Measurements from ENCODE around the gene SMC1B. TPM values are rescaled to one million over a fixed set of nuclear protein-coding genes. Genes with fewer than 3 reads are reported as not detected.
A peak's percentile ranks its signal among the peaks of the same experiment; 100 is the strongest.
"Not testable (repeated sequence)": the region's sequence is repeated elsewhere in the genome, so short reads cannot be mapped to it uniquely, and the experiment has no call there.

Gene SMC1B
- total RNA-seq, 4 donors from 2014 or later, result 0.13 TPM; not detected in 3

DNA sequence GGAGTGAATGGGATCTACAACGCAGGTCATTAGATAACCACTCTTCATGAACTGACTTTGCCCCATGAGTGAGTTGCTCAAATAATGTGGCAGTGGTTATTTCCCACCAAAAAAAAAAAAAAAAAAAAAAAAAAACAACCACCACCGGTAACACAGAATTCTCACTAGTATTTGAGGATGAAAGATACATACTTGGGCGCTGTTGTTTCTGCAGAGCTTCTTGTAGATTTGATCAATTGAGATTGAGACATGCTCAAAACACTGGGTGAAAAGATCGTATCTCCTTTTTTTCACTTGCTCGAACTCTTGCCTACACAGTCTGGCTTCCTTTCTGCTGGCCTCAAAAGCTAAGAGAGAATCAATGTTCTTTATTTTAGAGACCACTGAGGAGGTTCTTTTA is 59.6 kb downstream of the SMC1B start:
- Histone ChIP-seq H3K4me1 (no peaks in the 10 kb centered on the region), H3K27me3 (no peaks in the 10 kb centered on the region), H3K27ac (no peak overlapping the region), H3K9me3 (no peaks in the 10 kb centered on the region), H3K36me3 (no peaks in the 10 kb centered on the region), H3K4me3 (replicated peaks in 1 of 3) (no peak overlapping the region)
- no peak for DNase-seq
- 91 to 96% methylated on average over 5 of the region's 5 CpGs for WGBS, 2 donors
- intact Hi-C loops (cut with DNase I), result no loop called here
- TF ChIP-seq, protein P1, sequence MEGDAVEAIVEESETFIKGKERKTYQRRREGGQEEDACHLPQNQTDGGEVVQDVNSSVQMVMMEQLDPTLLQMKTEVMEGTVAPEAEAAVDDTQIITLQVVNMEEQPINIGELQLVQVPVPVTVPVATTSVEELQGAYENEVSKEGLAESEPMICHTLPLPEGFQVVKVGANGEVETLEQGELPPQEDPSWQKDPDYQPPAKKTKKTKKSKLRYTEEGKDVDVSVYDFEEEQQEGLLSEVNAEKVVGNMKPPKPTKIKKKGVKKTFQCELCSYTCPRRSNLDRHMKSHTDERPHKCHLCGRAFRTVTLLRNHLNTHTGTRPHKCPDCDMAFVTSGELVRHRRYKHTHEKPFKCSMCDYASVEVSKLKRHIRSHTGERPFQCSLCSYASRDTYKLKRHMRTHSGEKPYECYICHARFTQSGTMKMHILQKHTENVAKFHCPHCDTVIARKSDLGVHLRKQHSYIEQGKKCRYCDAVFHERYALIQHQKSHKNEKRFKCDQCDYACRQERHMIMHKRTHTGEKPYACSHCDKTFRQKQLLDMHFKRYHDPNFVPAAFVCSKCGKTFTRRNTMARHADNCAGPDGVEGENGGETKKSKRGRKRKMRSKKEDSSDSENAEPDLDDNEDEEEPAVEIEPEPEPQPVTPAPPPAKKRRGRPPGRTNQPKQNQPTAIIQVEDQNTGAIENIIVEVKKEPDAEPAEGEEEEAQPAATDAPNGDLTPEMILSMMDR (IDR thresholded peaks at IDR 0.05), result no peak
- no peak for TF ChIP-seq POLR2A (IDR thresholded peaks at IDR 0.05)

DNA sequence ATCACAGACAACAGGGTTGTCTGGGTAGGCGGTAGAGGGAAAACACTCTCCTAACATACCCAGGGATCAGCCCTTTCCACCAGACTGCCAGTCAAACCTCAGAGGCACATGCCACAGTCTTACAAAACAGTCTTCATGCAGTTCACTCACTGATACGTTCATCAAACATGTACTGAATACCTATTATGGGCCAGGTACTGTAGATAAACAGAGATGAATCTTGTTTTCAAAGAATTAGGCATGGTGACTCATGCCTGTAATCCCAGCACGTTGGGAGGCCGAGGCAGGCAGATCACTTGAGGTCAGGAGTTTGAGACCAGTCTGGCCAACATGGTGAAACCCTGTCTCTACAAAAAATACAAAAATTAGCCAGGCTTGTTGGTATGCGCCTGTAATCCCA is 60.6 kb downstream of the SMC1B start:
- H3K9me3 ChIP-seq; H3K4me3 ChIP-seq (replicated peaks in 1 of 3); H3K27ac ChIP-seq; H3K27me3 ChIP-seq; H3K4me1 ChIP-seq; intact Hi-C loops (cut with DNase I); H3K36me3 ChIP-seq; DNase-seq: not testable (repeated sequence)
- 74 to 84% methylated on average over 5 of the region's 5 CpGs for WGBS, 2 donors

DNA sequence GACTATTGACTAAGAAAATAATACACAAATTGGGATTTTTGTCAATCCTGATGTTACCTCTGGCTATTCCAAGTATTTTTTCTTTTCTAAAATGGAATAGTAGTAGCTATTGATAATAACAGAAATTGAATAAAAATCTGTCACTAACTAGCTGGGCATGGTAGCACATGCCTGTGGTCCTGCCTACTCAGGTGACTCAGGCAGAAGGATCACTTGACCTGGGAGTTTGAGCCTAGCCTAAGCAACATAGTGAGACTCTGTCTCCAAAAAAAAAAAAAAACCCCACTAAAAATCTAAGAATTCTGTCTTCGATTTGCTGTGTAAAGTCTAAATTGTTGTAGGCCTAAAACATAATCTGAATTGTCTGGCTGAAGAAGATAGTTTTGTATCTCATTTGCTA is 61.4 kb downstream of the SMC1B start:
- no peak overlapping the region for H3K27ac ChIP-seq
- H3K4me1 ChIP-seq, result peaks cover 0 to 3% of the 10 kb centered on the region in 2 donors
- H3K27me3 ChIP-seq, result no peaks in the 10 kb centered on the region
- intact Hi-C loops (cut with DNase I), result no loop called here
- no peak overlapping the region for H3K4me3 ChIP-seq (replicated peaks in 1 of 3)
- WGBS, 2 donors, result 95 to 100% methylated on average over 1 of the region's 1 CpG
- DNase-seq, result no peak
- H3K36me3 ChIP-seq, result no peaks in the 10 kb centered on the region
- no peaks in the 10 kb centered on the region for H3K9me3 ChIP-seq
- TF ChIP-seq, protein P1 (IDR thresholded peaks at IDR 0.05), result no peak
- TF ChIP-seq POLR2A (IDR thresholded peaks at IDR 0.05), result no peak

DNA sequence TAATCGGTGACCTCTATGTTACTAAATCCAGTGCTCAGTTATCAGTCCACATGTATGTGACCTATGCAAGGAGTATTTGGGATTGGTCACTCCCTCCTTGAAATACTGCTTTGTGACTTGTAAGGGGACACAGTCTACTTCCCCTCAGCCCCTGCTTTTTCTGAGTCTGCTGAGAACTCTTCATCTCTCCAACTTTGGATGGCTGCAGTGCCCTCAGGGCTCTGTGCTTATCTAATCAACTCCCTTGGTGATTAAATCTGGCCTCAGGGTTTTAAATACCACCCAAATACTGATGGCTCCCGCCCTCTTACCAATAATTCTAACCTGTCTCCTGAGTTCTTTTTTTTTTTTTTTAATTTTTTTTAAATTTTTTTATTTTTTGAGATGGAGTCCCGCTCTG is 63.5 kb downstream of the SMC1B start:
- Histone ChIP-seq H3K27me3 (no peaks in the 10 kb centered on the region), H3K27ac (no peak overlapping the region), H3K9me3 (no peaks in the 10 kb centered on the region), H3K4me1 (peaks cover 0 to 3% of the 10 kb centered on the region in 2 donors), H3K4me3 (replicated peaks in 1 of 3) (no peak overlapping the region), H3K36me3 (no peaks in the 10 kb centered on the region)
- WGBS, 2 donors, result 96 to 97% methylated on average over 3 of the region's 3 CpGs
- intact Hi-C loops (cut with DNase I), result no loop called here
- no peak for TF ChIP-seq POLR2A (IDR thresholded peaks at IDR 0.05)
- TF ChIP-seq, protein P1 (IDR thresholded peaks at IDR 0.05), result no peak
- no peak for DNase-seq

DNA sequence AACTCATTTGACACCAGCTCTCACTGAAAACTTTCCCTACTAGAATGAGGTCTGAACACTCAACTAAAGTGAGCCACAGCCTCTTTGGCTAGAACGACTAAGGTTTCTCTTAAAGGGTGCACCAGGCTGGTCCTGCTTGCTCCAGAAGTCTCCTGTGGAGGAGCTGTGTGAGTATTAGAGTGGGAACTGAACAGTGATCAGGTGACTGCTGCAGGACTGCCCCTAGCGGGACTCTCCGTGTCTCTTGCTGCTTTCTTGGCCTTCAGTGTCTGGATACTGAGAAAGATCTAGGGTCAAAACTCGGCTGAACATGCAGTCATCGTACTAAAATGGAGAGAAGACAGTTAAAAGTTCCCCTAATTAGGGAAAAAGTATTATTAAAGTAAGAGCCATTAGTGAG is 69.1 kb downstream of the SMC1B start:
- 37 to 48% methylated on average over 5 of the region's 5 CpGs for WGBS, 2 donors
- Histone ChIP-seq H3K4me3 (replicated peaks in 1 of 3) (no peak overlapping the region), H3K27me3 (no peaks in the 10 kb centered on the region), H3K9me3 (no peaks in the 10 kb centered on the region), H3K36me3 (no peaks in the 10 kb centered on the region), H3K27ac (no peak overlapping the region), H3K4me1 (peaks cover 17 to 25% of the 10 kb centered on the region in 2 donors)
- DNase-seq, result peak; percentile 52 to 53
- TF ChIP-seq, protein P1 (IDR thresholded peaks at IDR 0.05), result peak in 3 of 6 experiments; percentile 30 to 34 (median 33)
- TF ChIP-seq POLR2A (IDR thresholded peaks at IDR 0.05), result no peak
- intact Hi-C loops (cut with DNase I), result no loop called here

DNA sequence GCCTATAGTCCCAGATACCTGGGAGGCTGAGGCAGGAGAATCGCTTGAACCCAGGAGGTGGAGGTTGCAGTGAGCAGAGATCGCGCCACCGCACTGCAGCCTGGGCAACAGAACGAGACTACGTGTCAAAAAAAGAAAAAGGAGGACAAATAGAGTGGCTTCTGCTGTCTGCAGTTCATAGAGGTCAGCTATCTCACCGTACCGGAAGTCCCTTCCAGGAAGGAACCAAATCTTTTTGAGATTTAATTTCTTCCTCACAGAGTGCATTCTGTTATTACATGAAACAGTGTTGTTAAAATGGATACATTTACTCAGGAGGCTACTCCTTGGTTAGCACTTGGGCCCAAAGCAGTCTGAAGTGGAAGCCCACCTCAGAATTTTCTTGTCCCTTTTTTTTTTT is 70.3 kb downstream of the SMC1B start:
- H3K27ac ChIP-seq, result no peak overlapping the region
- no peak for DNase-seq
- peaks cover 19 to 26% of the 10 kb centered on the region in 2 donors for H3K4me1 ChIP-seq
- WGBS, 2 donors, result 85 to 92% methylated on average over 8 of the region's 8 CpGs
- H3K27me3 ChIP-seq, result no peaks in the 10 kb centered on the region
- no peak overlapping the region for H3K4me3 ChIP-seq (replicated peaks in 1 of 3)
- intact Hi-C loops (cut with DNase I), result no loop called here
- no peaks in the 10 kb centered on the region for H3K36me3 ChIP-seq
- TF ChIP-seq, protein P1 (IDR thresholded peaks at IDR 0.05), result no peak
- TF ChIP-seq POLR2A (IDR thresholded peaks at IDR 0.05), result no peak
- H3K9me3 ChIP-seq, result no peaks in the 10 kb centered on the region

Measured in thyroid gland (tissue), 4 donors.